HEK293T (cell line): Measurements from ENCODE around the gene PRPF19.

Experiments used
- CTCF ChIA-PET: fragments of 350-600 bp; formaldehyde crosslinking; extraction: SDS; loops from one replicate; lab custom pipeline; 2021; ENCODE audit warnings: antibody characterized with exemption, inconsistent platforms; lab: Yijun Ruan, JAX
- POLR2A ChIA-PET: fragments of 350-600 bp; formaldehyde crosslinking; extraction: SDS; loops from one replicate; lab custom pipeline; 2020; ENCODE audit warnings: antibody characterized with exemption, inconsistent platforms; lab: Yijun Ruan, JAX
- DNase-seq: peaks from one replicate; pipeline ENCODE4 v3.0.0; 2012; ENCODE audit warnings: mixed read lengths; ENCODE audit errors: extremely low spot score
- ARNT ChIP-seq: fragments of 450-650 bp; IDR thresholded peaks from 2 replicates; pipeline ENCODE4 v1.6.1; 2017; ENCODE audit warnings: mild to moderate bottlenecking
- BHLHE40 ChIP-seq: fragments of 450-650 bp; IDR thresholded peaks from 2 replicates; pipeline ENCODE4 v1.6.1; 2016; ENCODE audit warnings: mild to moderate bottlenecking, moderate library complexity, borderline replicate concordance
- CTBP1 ChIP-seq: fragments of 450-650 bp; IDR thresholded peaks from 2 replicates; pipeline ENCODE4 v1.6.1; 2016; ENCODE audit warnings: borderline replicate concordance
- ELF4 ChIP-seq: fragments of 450-650 bp; IDR thresholded peaks from 2 replicates; pipeline ENCODE4 v1.6.1; 2017; ENCODE audit warnings: antibody characterized with exemption
- FOXA1 ChIP-seq: fragments of 450-650 bp; IDR thresholded peaks from 2 replicates; pipeline ENCODE4 v1.6.1; 2016; ENCODE audit warnings: mild to moderate bottlenecking
- FOXK2 ChIP-seq: fragments of 450-650 bp; IDR thresholded peaks from 2 replicates; pipeline ENCODE4 v1.6.1; 2016; ENCODE audit warnings: mild to moderate bottlenecking
- FOXM1 ChIP-seq: fragments of 450-650 bp; IDR thresholded peaks from 2 replicates; pipeline ENCODE4 v1.6.1; 2017; ENCODE audit warnings: mild to moderate bottlenecking, borderline replicate concordance
- HDGF ChIP-seq: fragments of 450-650 bp; IDR thresholded peaks from 2 replicates; pipeline ENCODE4 v1.6.1; 2017; ENCODE audit warnings: antibody characterized with exemption, borderline replicate concordance
- L3MBTL2 ChIP-seq: fragments of 450-650 bp; conservative IDR thresholded peaks from 2 replicates; pipeline ENCODE4 v1.6.1; 2016; ENCODE audit warnings: mild to moderate bottlenecking
- LEF1 ChIP-seq: fragments of 450-650 bp; IDR thresholded peaks from 2 replicates; pipeline ENCODE4 v1.6.1; 2017; ENCODE audit warnings: mild to moderate bottlenecking, borderline replicate concordance
- NFRKB ChIP-seq: fragments of 450-650 bp; IDR thresholded peaks from 2 replicates; pipeline ENCODE4 v1.6.1; 2016; ENCODE audit warnings: mild to moderate bottlenecking, moderate library complexity
- SP1 ChIP-seq: fragments of 450-650 bp; IDR thresholded peaks from 2 replicates; pipeline ENCODE4 v1.6.1; 2017
- SUZ12 ChIP-seq: fragments of 450-650 bp; IDR thresholded peaks from 2 replicates; pipeline ENCODE4 v1.6.1; 2016; ENCODE audit warnings: mild to moderate bottlenecking
- TARDBP ChIP-seq: fragments of 450-650 bp; IDR thresholded peaks from 2 replicates; pipeline ENCODE4 v1.6.1; 2016
- ZNF384 ChIP-seq: fragments of 450-650 bp; IDR thresholded peaks from 2 replicates; pipeline ENCODE4 v1.6.1; 2016
- TF ChIP-seq, protein P1 (sequence below): fragments of 450-650 bp; IDR thresholded peaks from 2 replicates; pipeline ENCODE4 v1.6.1; 2016

Gene PRPF19

DNA sequence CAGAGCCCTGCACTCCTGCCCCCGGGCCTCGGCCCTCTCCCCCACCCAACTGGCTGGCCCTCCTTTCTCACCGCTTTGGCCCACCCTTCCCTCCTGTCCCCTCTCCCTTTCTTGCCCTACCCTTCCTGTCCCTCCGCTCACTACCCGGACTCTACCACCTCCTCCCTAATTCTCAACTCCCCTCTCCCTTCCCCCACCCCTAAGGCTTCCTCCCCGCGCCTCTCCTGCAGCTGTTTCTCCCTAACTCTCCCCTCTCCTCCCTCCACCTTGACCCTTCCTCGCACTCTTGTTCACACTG, 45.2 kb upstream of the PRPF19 start:
- CTCF ChIA-PET = no interaction called here
- DNase-seq = no peak
- POLR2A ChIA-PET = no interaction called here
- TF ChIP-seq ZNF384 = no peak
- TF ChIP-seq FOXM1 = no peak

DNA sequence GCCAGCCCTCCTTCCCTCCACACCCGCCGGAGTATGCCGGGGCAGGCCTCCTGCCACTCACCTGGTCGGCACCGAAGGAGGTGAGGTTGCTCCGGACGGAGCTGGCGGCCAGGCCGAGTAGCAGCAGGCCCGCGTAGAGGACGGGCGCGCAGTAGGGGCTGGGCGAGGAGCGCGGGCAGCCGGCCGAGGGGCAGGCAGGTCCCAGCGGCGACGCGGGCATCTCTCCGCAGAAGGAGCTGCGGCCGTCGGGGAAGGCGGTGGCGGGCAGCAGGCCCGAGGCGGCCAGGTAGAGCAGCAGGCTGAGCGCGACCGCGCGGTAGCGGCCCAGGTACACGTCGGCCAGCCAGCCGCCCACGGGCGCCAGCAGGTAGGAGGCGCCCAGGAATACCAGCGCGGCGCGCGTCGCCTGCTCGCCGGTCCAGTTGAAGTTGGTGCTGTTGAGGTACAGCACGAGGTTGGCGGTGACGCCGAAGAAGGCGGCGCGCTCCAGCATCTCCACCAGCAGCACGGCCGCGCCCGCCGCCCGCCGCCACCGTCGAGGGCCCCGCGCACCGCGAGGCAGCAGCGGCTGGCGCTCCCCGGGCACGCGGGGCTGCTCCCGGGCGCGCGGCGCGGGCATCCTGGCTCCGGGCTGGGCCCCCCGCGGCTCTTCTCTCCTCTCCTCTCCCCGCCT, 44.7 kb upstream of the PRPF19 start:
- ChIA-PET POLR2A (no interaction called here), CTCF (no interaction called here)
- no peak for DNase-seq
- TF ChIP-seq BHLHE40 (no peak), ELF4 (no peak), CTBP1 (no peak), FOXK2 (no peak), FOXM1 (no peak), HDGF (no peak), SP1 (no peak), FOXA1 (no peak), LEF1 (no peak), NFRKB (no peak), TARDBP (no peak), SUZ12 (no peak)
- TF ChIP-seq, protein P1, sequence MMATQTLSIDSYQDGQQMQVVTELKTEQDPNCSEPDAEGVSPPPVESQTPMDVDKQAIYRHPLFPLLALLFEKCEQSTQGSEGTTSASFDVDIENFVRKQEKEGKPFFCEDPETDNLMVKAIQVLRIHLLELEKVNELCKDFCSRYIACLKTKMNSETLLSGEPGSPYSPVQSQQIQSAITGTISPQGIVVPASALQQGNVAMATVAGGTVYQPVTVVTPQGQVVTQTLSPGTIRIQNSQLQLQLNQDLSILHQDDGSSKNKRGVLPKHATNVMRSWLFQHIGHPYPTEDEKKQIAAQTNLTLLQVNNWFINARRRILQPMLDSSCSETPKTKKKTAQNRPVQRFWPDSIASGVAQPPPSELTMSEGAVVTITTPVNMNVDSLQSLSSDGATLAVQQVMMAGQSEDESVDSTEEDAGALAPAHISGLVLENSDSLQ = no peak

DNA sequence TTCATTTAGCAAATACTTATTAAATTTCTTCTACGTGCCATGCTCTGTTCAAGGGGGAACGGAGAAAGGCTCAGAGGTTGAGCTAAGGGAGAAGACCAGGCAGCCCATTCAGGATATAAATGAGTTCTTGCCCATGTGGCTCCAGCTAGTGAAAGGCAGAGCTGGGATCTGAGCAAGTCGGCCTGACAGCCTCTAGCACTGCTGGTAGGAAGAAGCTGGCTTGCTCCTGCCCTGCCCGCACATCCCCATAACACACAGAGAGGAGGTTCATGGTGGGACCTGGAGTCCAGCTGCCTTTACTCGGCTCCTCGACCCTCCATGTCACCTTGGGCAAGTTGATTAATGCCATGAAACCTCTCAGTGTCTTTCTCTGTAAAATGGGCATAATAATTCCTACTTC, 43.6 kb upstream of the PRPF19 start:
- POLR2A ChIA-PET = no interaction called here
- TF ChIP-seq FOXA1 (no peak), L3MBTL2 (no peak), SUZ12 (no peak), FOXM1 (no peak), NFRKB (no peak), HDGF (no peak), BHLHE40 (no peak)
- CTCF ChIA-PET = no interaction called here
- no peak for DNase-seq

DNA sequence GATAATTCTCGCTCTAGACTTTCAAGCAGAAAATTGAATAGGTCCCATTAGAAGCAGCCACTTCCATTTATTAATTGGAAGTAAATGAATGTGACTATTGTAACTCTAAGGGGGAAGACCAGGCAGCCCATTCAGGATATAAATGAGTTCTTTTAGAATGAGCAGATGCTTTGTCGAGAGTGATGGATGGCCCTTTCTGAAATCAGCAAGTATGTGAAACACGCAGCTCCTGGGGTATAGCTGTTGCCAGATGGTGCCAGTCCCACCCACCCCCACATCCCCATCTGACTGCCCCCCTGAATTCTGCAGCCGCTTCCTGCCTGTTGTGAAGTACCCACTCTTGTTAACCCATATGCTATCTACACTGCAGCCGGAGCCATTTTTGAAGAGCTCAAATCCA, 41.9 kb upstream of the PRPF19 start:
- no peak for TF ChIP-seq NFRKB
- TF ChIP-seq TARDBP = no peak
- TF ChIP-seq ARNT = no peak
- no peak for TF ChIP-seq ELF4
- TF ChIP-seq FOXA1 = no peak
- ChIA-PET POLR2A (no interaction called here), CTCF (no interaction called here)
- no peak for DNase-seq

DNA sequence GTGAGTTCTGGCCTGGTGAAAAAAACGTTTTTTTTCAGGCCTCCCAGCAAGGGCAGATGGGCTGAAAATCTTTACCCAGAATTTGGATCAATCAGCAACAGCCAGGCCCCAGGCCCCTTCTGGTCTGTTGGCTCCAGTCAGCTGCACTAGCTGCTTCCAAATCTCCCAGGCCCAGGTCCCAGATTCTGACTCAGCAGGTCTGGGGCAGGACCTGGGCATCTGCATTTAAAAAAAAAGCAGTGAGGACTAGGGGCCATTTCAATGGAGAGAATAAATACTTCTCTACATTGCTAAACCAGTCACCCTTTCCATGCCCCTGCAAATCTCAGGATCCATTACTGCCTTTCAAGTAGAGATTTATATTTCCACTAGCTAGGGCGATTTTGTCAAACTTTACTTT, 41.3 kb upstream of the PRPF19 start:
- POLR2A ChIA-PET = no interaction called here
- no peak for TF ChIP-seq L3MBTL2
- no peak for TF ChIP-seq HDGF
- no peak for TF ChIP-seq BHLHE40
- TF ChIP-seq NFRKB = no peak
- TF ChIP-seq SUZ12 = no peak
- TF ChIP-seq FOXK2 = no peak
- TF ChIP-seq CTBP1 = no peak
- no peak for TF ChIP-seq SP1
- TF ChIP-seq, protein P1 = no peak
- no peak for TF ChIP-seq ARNT
- TF ChIP-seq FOXM1 = no peak
- TF ChIP-seq FOXA1 = no peak
- no peak for TF ChIP-seq ELF4
- TF ChIP-seq TARDBP = no peak
- no peak for TF ChIP-seq ZNF384
- TF ChIP-seq LEF1 = no peak
- DNase-seq = no peak
- CTCF ChIA-PET = no interaction called here

DNA sequence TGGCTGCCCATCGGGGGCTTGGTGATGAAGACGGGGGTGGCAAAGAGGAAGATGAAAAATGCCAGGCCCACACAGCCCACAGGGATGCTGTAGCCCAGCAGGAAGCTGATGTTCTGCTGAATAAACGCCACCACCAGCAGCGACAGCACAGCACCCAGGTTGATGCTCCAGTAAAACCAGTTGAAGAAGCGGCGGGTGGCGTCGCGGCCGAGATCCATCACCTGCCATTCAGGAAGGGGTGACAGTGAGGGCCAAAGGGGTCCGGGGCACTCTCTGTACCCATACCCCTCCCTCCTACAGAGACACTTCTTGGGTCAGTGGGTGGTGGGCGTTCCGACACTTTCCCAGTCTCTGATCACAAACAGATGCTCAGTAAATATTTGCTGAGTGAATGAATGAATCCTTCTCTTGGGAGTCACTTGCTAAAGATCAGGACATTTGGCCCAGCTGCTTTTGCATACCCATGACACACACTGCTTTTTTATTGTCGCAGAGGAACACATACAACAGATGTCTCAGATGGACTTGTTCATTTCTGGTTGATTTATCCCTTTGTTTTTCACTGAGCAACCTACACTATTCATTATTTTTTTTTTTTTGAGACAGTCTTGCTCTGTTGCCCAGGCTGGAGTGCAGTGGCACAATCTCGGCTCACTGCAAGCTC, 40.3 kb upstream of the PRPF19 start:
- POLR2A ChIA-PET = no interaction called here
- CTCF ChIA-PET = no interaction called here
- DNase-seq = no peak
- TF ChIP-seq LEF1 (no peak), ZNF384 (no peak), FOXM1 (no peak)

DNA sequence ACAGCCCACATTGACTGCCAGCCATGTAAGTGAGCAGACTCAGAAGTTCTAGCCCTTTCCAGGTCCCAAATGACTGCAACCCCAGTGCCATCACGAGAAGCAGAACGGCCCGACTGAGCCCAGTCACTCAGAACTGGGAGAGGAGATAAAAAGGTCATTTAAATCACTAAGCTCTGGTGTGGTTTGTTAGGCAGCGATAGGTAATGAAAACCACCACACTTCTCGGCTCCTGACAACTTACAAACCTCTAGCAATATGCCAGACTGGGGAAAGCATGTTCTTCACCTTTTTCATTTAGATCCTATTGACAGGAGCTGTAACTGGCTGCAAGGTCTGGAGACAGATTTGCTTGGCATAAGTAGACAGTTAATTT, 38.9 kb upstream of the PRPF19 start:
- TF ChIP-seq ZNF384 (no peak), HDGF (no peak), BHLHE40 (no peak), SUZ12 (no peak), LEF1 (no peak), CTBP1 (no peak), FOXM1 (no peak), NFRKB (no peak), L3MBTL2 (no peak), FOXA1 (no peak), TARDBP (no peak), FOXK2 (no peak), ELF4 (no peak), SP1 (no peak)
- TF ChIP-seq, protein P1 = no peak
- CTCF ChIA-PET = interaction anchor here (0.5 kb wide), 1 partner anchor 97 kb away, joined by 3 read pairs; no protein-coding TSS in a partner anchor
- no peak for DNase-seq
- POLR2A ChIA-PET = no interaction called here
